ENCODE results near the gene MTAP.

MTAP gene

GRCh38 chr9:21802418-21803000 is at the start of gene MTAP:
MTAP (plus strand) TSS chr9:21802636; CDS start chr9:21802749, 113 bp downstream.
- DNase-seq: peak; percentile 88 to 89

- DNase-seq: no peak
Observed at GRCh38 chr9:21753523-21753922, 48.9 kb upstream of the MTAP start.

DNA sequence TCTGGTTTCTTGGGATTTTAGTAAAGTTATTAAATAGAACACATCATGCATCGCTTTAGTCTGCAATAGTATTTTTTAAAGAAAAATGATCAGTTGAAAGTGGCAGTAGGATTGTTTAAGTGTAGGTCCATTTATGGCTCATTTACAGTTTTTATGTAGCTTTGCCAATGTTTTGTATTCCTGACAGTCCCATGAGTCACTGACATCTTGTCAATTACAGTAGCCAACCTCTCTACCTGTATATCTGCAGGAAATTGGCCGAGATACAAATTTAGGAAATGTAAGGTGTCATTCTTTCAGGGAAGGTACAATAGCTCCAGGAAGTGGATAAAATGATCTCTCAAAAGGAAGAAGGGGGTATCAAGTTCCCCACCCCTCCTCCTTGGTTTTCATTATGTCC is 47.7 kb upstream of the MTAP start:
- no peak for DNase-seq

DNA sequence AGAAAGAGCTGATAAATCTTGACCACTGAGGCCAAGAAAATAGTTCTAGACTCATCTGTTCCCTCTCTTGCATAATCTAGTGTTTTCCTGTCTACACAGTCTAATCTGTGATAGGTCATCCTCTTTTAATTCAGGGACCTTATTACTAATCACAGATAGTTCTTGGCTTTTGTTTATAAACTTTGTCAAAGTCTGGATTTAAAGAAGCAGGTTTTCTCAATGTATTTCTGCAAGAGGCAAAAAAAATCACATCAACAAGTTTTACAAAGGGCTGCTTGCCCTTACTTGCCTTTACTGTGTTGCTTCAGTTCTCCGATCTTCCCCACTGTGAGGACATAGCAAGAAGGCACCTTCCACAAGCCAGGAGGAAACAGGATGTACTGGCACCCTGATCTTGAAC is 43.9 kb upstream of the MTAP start:
- DNase-seq: no peak

DNA sequence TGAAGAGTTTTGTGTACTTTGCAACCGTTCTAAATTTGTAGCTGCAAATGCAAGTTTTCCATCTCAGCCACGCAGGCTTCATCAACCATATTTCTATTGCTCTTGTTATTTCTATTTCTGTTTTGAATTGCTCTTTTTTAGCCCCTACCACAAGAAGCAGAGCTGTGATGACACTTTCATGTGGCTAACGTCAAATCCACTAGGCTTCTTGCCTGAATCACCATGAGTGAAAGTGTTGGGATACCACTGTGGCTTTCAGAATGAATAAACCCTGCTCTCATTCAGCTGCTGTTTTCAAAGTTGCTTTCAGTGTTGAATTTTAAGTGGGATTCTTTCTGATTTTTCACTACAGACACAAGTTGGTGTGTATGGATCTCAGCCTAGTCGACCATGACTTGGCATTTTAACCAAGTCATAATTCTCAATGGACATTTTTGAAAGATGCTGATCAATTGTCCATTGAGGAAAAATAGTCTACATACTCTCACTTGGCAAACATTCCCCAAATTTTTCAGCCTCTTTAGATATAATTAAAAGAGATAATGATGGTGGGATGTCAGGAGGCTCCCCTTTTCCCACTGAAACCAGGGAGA is 41.0 kb upstream of the MTAP start:
- no peak for DNase-seq

DNA sequence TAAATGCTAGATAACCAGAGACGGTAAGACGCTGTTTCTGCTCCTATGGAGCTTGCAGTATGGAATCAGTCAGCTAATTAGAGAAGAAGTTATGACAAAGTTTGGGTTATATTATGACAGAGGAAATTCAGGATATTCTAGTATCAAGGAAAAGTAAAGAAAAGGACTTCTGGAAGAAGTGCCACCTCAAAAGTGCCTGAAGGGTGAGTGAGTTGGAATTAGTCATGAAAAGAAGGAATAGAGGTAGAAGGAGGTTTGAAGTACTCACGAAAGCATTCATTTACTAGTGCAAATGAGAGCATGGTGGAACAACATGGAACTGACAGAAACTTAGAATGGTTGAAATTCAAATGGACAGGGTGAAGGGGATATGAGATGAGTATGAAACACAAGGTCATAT is 40.4 kb upstream of the MTAP start:
- DNase-seq: no peak

GRCh38 chr9:21764846-21765245 is 37.6 kb upstream of the MTAP start:
- DNase-seq: no peak

DNA sequence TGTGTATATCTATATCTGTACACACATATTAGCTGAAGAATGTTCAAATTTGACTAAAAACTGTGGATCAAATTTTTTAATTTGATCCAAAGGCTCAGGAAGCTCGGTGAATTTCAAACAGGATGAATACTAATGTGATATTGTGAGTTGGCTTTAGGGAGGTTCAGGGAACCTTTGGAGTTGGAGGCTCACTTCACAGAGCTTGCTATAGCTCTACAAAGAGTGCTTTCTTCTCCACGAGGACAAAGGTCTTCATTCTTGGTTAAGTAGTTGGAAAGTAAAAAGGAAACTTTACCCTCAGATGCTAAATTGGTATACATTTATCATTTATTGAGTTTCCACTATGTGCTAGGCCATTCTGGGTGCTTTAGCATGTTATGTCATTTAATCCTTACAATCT is 36.3 kb upstream of the MTAP start:
- no peak for DNase-seq

DNA sequence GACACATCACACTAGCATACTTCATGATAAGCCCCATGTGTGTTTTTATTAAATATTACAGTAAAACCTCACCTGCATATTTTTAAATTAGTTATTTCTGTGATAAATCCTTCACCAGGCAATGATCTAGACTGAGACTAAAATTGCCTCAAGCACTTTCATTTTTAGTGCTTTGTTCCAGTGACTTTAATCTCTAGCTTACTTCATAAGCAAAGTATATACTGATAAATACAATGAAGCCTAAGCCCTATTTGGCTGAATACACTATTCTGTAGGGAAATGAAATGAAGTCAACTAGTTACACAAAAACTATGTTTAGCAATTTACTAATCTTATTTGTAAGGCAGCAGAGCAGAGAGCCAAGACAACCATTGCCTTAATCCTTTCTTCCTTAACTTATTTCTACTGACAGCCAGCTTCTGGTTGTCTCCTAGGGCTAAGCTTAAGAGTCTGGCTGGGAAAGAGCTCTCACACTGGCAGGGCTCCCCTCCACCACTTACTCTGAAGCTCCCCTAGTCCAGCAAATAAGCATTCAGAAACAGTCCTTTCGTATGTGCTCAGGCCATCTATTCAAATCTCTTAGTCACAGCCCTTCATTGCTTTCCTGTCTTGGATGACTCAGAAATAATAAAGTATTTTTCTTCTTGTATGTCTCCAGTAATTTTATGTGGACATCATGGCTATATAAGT is 31.4 kb upstream of the MTAP start:
- no peak for DNase-seq

DNA sequence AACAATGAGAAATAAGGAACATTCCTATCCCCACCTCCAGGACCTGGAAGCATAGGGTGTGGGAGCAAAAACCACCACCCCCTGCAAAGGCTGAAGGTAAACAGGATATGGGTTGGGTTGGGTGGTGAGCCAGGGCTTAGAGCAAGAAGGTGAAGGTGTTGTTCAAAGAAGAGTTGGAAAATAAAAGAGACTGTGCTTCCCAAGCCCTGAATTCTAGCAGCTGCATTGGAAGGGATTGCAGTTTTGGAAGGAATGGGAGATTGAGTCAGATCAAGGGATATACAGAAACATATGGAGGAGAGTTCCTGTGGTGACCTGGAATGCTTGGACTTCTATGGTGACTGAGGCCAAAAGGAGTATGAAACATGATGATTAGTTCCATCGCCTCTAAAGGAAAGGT is 24.7 kb upstream of the MTAP start:
- no peak for DNase-seq

- no peak for DNase-seq
Observed at GRCh38 chr9:21778304-21778703, 24.1 kb upstream of the MTAP start.

GRCh38 chr9:21779397-21779796 is 23.0 kb upstream of the MTAP start:
- DNase-seq: no peak

- no peak for DNase-seq
Observed at GRCh38 chr9:21781656-21782055, 20.8 kb upstream of the MTAP start.

GRCh38 chr9:21782205-21782604 is 20.2 kb upstream of the MTAP start:
- no peak for DNase-seq

GRCh38 chr9:21788752-21789151 is 13.7 kb upstream of the MTAP start:
- no peak for DNase-seq

DNA sequence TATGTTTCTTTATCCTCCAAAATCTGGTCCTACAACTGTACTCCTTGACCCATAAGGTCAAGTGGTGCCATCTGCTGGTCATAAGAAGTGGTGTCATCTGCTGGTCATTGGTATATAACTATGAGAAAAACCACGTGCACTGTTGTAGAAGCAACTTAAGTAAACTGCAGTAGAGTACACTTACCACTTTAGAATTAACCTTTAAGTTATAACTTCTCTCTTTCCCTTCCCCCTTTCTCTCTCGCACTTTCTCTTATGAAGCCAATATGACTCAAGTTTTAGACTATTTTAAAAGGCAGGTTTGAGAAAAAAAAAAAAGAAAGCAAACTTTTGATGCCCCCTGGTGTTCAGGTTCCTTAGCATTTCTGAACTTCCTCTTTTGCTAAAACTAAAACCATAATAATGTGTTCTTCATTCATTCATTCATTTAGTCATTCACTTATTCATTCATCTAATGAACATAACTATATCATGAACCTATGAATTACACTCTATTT is 12.8 kb upstream of the MTAP start:
- peak; percentile 64 to 81 for DNase-seq

- no peak for DNase-seq
Observed at GRCh38 chr9:21795483-21795882, 7.0 kb upstream of the MTAP start.

GRCh38 chr9:21796768-21797167 is 5.7 kb upstream of the MTAP start:
- DNase-seq: no peak

DNA sequence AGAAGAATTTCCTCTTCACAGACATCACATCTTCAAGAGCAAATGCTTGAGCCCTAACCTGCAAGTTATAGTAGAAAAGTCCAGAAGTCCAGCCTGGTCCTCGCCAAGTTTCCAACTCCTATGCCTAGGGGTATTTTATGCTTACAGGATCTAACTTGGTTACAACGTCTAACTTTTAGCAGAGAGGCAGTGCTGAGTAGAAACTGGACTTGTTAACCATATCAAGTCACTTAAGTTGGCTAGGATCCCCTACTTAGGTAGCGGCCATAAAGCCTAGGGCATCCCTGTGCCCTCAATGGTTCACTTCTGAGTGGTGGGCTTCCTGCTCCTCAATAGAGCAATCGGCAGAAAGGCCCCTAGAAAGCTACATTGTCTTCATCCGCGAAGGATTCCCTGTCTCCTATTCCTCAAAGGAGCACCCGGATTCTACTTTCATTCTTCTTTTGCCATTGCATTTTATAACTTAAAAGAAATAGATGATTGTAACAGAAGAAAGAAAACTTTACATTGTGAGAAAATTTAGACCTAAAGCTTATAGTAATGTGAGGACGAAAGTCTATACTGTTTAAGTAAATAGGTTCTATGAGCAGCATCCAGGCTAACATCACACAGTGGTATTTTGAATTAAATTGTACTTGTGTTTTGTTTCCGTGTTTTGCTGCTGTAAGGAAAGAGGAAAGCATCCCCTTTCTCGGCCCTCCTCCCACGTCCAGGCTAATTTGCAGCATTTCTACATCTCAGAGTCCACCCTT is 1.3 kb upstream of the MTAP start:
- DNase-seq: no peak

GRCh38 chr9:21801683-21802417 is 586 bp upstream of the MTAP start:
- peak; percentile 50 to 51 for DNase-seq

DNA sequence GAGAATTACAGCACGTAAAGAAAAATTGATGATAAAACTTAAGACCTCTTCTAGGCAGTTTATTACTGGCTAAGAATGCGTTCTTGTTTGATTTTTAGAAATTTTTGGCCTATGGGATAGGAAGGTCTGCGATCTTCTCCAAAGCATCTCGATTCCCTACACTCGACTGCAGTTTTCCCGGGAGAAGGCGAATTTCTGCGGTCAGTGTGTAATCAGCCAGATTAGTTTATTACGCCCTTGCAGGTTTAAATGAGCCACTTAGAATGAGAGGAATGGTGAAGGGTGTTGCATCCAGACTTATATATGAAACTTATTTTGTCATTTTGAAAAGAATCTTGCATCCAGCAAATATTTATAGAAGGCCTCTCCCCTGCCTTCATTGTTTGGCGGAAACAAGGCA is 1.2 kb downstream of the MTAP start:
- DNase-seq: no peak

- no peak for DNase-seq
Observed at GRCh38 chr9:21804331-21804730, 1.9 kb downstream of the MTAP start.

DNA sequence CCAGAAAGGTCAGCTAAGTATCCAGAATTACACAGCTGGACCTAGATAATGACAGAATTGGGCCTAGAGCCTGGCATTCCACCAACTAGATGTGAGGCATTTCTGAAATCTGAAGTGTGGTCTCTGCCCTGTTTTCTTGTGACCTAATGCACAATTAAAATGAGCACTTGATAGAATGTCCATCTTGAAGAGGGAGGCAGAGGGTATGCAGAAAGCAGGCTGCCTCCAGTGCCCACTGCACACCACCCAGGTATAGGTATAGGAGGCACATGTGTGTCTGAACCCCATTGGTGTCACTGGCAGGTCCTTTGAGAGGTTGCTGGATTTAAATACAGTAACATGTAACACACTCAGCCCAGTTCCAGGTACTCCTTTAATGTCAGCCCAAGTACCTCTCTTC is 2.4 kb downstream of the MTAP start:
- no peak for DNase-seq
